ENCODE results near the gene GRID1.

GRID1 gene

GRCh38 chr10:86310702-86311101, 55.9 kb downstream of the GRID1 start:
- DNase-seq: no peak

- DNase-seq: no peak
These were observed 56.3 kb downstream of the GRID1 start for GRCh38 chr10:86310291-86310690.

- no peak for DNase-seq
These were observed 58.5 kb downstream of the GRID1 start for GRCh38 chr10:86308056-86308455.

- no peak for DNase-seq
These were observed 59.8 kb downstream of the GRID1 start for GRCh38 chr10:86306628-86307278.

GRCh38 chr10:86305521-86305920, 61.1 kb downstream of the GRID1 start:
- no peak for DNase-seq

GRCh38 chr10:86304436-86304835, 62.2 kb downstream of the GRID1 start:
- no peak for DNase-seq

GRCh38 chr10:86303626-86304025, 63.0 kb downstream of the GRID1 start:
- DNase-seq: no peak

- DNase-seq: no peak
These were observed 64.6 kb downstream of the GRID1 start for GRCh38 chr10:86301971-86302370.

- DNase-seq: no peak
These were observed 65.4 kb downstream of the GRID1 start for GRCh38 chr10:86300931-86301830.

GRCh38 chr10:86300399-86300925, 66.1 kb downstream of the GRID1 start:
- DNase-seq: no peak

- DNase-seq: no peak
These were observed 67.0 kb downstream of the GRID1 start for GRCh38 chr10:86299562-86299961.

GRCh38 chr10:86298501-86299001, 68.0 kb downstream of the GRID1 start:
- no peak for DNase-seq

GRCh38 chr10:86295791-86296190, 70.8 kb downstream of the GRID1 start:
- no peak for DNase-seq

GRCh38 chr10:86295351-86295750, 71.2 kb downstream of the GRID1 start:
- DNase-seq: no peak

- no peak for DNase-seq
These were observed 72.0 kb downstream of the GRID1 start for GRCh38 chr10:86294346-86295265.

GRCh38 chr10:86293396-86293791, 73.2 kb downstream of the GRID1 start:
- no peak for DNase-seq

GRCh38 chr10:86292462-86293395, 73.9 kb downstream of the GRID1 start:
- no peak for DNase-seq

- no peak for DNase-seq
These were observed 74.8 kb downstream of the GRID1 start for GRCh38 chr10:86291616-86292340.

GRCh38 chr10:86290933-86291615, 75.5 kb downstream of the GRID1 start:
- DNase-seq: no peak

- DNase-seq: no peak
These were observed 77.1 kb downstream of the GRID1 start for GRCh38 chr10:86289577-86289868.
